ENCODE measurements around the gene MPPED2.

GRCh38 chr11:30364139-30364836, 221.9 kb downstream of the MPPED2 start:
- TF ChIP-seq CTCF (IDR thresholded peaks at IDR 0.05), result no peak
- TF ChIP-seq POLR2A (IDR thresholded peaks at IDR 0.05), result no peak
